Retina (tissue), 1 donor: ENCODE results near the gene OR5K3.

Experiments used
- DNase-seq: peaks from one replicate; pipeline ENCODE4 v3.0.0-alpha.2; 2016

Gene OR5K3

GRCh38 chr3:98434412-98434811 lies 43.9 kb downstream of the OR5K3 start:
- peak; percentile 4 for DNase-seq

- DNase-seq = no peak
These were observed 49.8 kb downstream of the OR5K3 start for GRCh38 chr3:98440283-98440682.
